Stomach (tissue), 9 donors: Measurements from ENCODE around the gene ZBBX. TPM values are rescaled to one million over a fixed set of nuclear protein-coding genes. Genes with fewer than 3 reads are reported as not detected.

ENCODE experiments used
- DNase-seq, 2 donors: peaks; one replicate each; pipeline versions ENCODE4 v3.0.0 to v3.0.0-alpha.2; 2013 to 2019
- H3K27ac ChIP-seq, 5 donors: fragments of 200-600 bp in 4 of 5; sonication (generic) in 4 of 5; one replicate each; pipeline ENCODE4 v1.5.1; 2013 to 2019; ENCODE audit warnings: mild to moderate bottlenecking in 1 of 5, moderate library complexity in 1 of 5
- H3K27me3 ChIP-seq, 3 donors: fragments of 200-600 bp; sonication (generic); one replicate each; pipeline ENCODE4 v1.5.1; 2017 to 2019; ENCODE audit warnings: mixed run types in 1 of 3
- H3K36me3 ChIP-seq, 4 donors: fragments of 200-600 bp; sonication (generic); 1 replicate in 3 of 4; 2 replicates in 1 of 4; pipeline ENCODE4 v1.5.1; 2016 to 2019
- H3K4me1 ChIP-seq, 4 donors: fragments of 200-600 bp; sonication (generic); one replicate each; pipeline ENCODE4 v1.5.1; 2016 to 2019
- H3K4me3 ChIP-seq, 4 donors: fragments of 200-600 bp; sonication (generic) in 3 of 4; one replicate each; pipeline ENCODE4 v1.5.1; 2016 to 2019; ENCODE audit warnings: mild to moderate bottlenecking in 1 of 4
- H3K9me3 ChIP-seq, 4 donors: fragments of 200-600 bp; sonication (generic); one replicate each; pipeline ENCODE4 v1.5.1; 2016 to 2019
- CTCF ChIP-seq, 7 experiments: fragments of 450-650 bp in 4 of 7; fragments of 200-600 bp in 3 of 7; sonication (generic) in 3 of 7; IDR thresholded peaks; one replicate each; pipeline ENCODE4 v1.5.1; 2016 to 2019; ENCODE audit warnings: antibody characterized with exemption in 7 of 7, control low read depth in 2 of 7, mild to moderate bottlenecking in 1 of 7
- EP300 ChIP-seq: sonication (generic); formaldehyde crosslinking; IDR thresholded peaks from one replicate; pipeline ENCODE4 v1.6.1; 2017; ENCODE audit warnings: antibody characterized with exemption
- POLR2A ChIP-seq, 4 donors: fragments of 450-650 bp; IDR thresholded peaks; one replicate each; pipeline ENCODE4 v1.6.1; 2016; ENCODE audit warnings: antibody characterized with exemption in 4 of 4, control low read depth in 2 of 4, mild to moderate bottlenecking in 1 of 4, moderate library complexity in 1 of 4
- POLR2AphosphoS5 ChIP-seq, 3 donors: sonication (generic); formaldehyde crosslinking; IDR thresholded peaks; one replicate each; pipeline ENCODE4 v1.6.1; 2016; ENCODE audit warnings: antibody characterized with exemption in 3 of 3
- WGBS, 5 donors: extraction: QIAGEN DNeasy Blood & Tissue Kit in 3 of 5; methylation state at CpG; one replicate each; pipeline versions ENCODE4 v1.1.5 to v1.1.7; 2013 to 2018; 5-methylcytosine and 5-hydroxymethylcytosine counted together
- intact Hi-C: fragments of 100-400 bp; cut with DNase I; formaldehyde crosslinking; loops from one replicate; pipeline ENCODE4 v1.15.1; 2023; ENCODE audit warnings: low total_unique reads
- polyA plus RNA-seq, 3 donors: library from polyadenylated mRNA; stranded (reverse); fragments of 200-250 nt; gene quantifications; one replicate each; pipeline ENCODE4 v1.2.3, GENCODE V29; 2013
- total RNA-seq, 5 donors: library from RNA; depleted of rRNA; stranded (reverse); fragments of >200 nt; gene quantifications; one replicate each; pipeline versions ENCODE4 v1.1.0 to v1.2.3, GENCODE V29; 2014 to 2016
- donor health status: healthy with polysubstance abuse.
- donor health status: Bipolar disorder and iron deficiency.
- donor health status: healthy.

The ZBBX gene
- total and polyA plus RNA-seq, 8 donors, result 1.7 TPM; not detected in 7

- no peak for TF ChIP-seq POLR2AphosphoS5 (IDR thresholded peaks at IDR 0.05)
- TF ChIP-seq EP300, result no peak
- no peak overlapping the region for H3K27ac ChIP-seq
Observed at GRCh38 chr3:167323572-167323971, 56.5 kb downstream of the ZBBX start.

GRCh38 chr3:167318996-167319615 lies 61.0 kb downstream of the ZBBX start:
- H3K27ac ChIP-seq, result no peak overlapping the region
- H3K36me3 ChIP-seq, result no peaks in the 10 kb centered on the region
- intact Hi-C loops, result no loop called here
- TF ChIP-seq CTCF (IDR thresholded peaks at IDR 0.05) (no peak), EP300 (no peak), POLR2AphosphoS5 (IDR thresholded peaks at IDR 0.05) (no peak), POLR2A (IDR thresholded peaks at IDR 0.05) (no peak)
- no peaks in the 10 kb centered on the region for H3K9me3 ChIP-seq
- H3K27me3 ChIP-seq, result no peaks in the 10 kb centered on the region
- no peaks in the 10 kb centered on the region for H3K4me1 ChIP-seq
- WGBS, 5 donors, result 51 to 61% (median 58%) methylated on average over 2 of the region's 2 CpGs
- peak in 1 of 2 donors; percentile 21 for DNase-seq
- no peak overlapping the region for H3K4me3 ChIP-seq

More at GRCh38 chr3:167323572-167323971, 56.5 kb downstream of the ZBBX start:
- Histone ChIP-seq H3K4me3 (no peak overlapping the region), H3K36me3 (no peaks in the 10 kb centered on the region), H3K27me3 (no peaks in the 10 kb centered on the region), H3K4me1 (no peaks in the 10 kb centered on the region), H3K9me3 (no peaks in the 10 kb centered on the region)
- WGBS, 5 donors, result 69 to 79% (median 74%) methylated on average over 2 of the region's 2 CpGs
- intact Hi-C loops, result no loop called here
- no peak for DNase-seq

GRCh38 chr3:167318306-167318705 lies 61.8 kb downstream of the ZBBX start:
- TF ChIP-seq CTCF (IDR thresholded peaks at IDR 0.05), result no peak
- no peak for TF ChIP-seq POLR2A (IDR thresholded peaks at IDR 0.05)
- TF ChIP-seq EP300, result no peak
- TF ChIP-seq POLR2AphosphoS5 (IDR thresholded peaks at IDR 0.05), result no peak
- H3K4me3 ChIP-seq, result no peak overlapping the region
- no peaks in the 10 kb centered on the region for H3K36me3 ChIP-seq
- no peak for DNase-seq
- no peaks in the 10 kb centered on the region for H3K9me3 ChIP-seq
- intact Hi-C loops, result no loop called here
- H3K4me1 ChIP-seq, result no peaks in the 10 kb centered on the region
- no peaks in the 10 kb centered on the region for H3K27me3 ChIP-seq
- no peak overlapping the region for H3K27ac ChIP-seq
- WGBS, 5 donors, result 59 to 84% (median 74%) methylated on average over 2 of the region's 2 CpGs

- peaks cover 0 to 11% (median 4%) of the 10 kb centered on the region in 4 donors for H3K9me3 ChIP-seq
- intact Hi-C loops, result no loop called here
- no peaks in the 10 kb centered on the region for H3K36me3 ChIP-seq
- no peak overlapping the region for H3K4me3 ChIP-seq
- no peak overlapping the region for H3K27ac ChIP-seq
- no peaks in the 10 kb centered on the region for H3K4me1 ChIP-seq
- H3K27me3 ChIP-seq, result no peaks in the 10 kb centered on the region
- 57 to 79% (median 63%) methylated on average over 1 of the region's 1 CpG for WGBS, 5 donors
- no peak for DNase-seq
- no peak for TF ChIP-seq POLR2AphosphoS5 (IDR thresholded peaks at IDR 0.05)
Observed at GRCh38 chr3:167306319-167306718, 73.8 kb downstream of the ZBBX start.

- WGBS, 5 donors, result 0 to 52% (median 0%) methylated on average over 1 of the region's 1 CpG
- no peaks in the 10 kb centered on the region for H3K27me3 ChIP-seq
- no peak overlapping the region for H3K27ac ChIP-seq
- H3K36me3 ChIP-seq, result no peaks in the 10 kb centered on the region
- no peak overlapping the region for H3K4me3 ChIP-seq
- TF ChIP-seq CTCF (IDR thresholded peaks at IDR 0.05), result no peak
- intact Hi-C loops, result no loop called here
- H3K4me1 ChIP-seq, result no peaks in the 10 kb centered on the region
- H3K9me3 ChIP-seq, result peaks cover 0 to 11% (median 4%) of the 10 kb centered on the region in 4 donors
- DNase-seq, result no peak
Observed at GRCh38 chr3:167305340-167305890, 74.7 kb downstream of the ZBBX start.
